Transverse colon (tissue), 4 donors: ENCODE data around the gene SDF2. TPM values are rescaled to one million over a fixed set of nuclear protein-coding genes. Genes with fewer than 3 reads are reported as not detected.

ENCODE experiments used
- DNase-seq: peaks from one replicate; pipeline ENCODE4 v3.0.0-alpha.2; 2019
- H3K27ac ChIP-seq, 4 donors: fragments of 200-600 bp; sonication (generic); 2 replicates each; pipeline ENCODE4 v1.5.1; 2016 to 2018; ENCODE audit warnings: inconsistent platforms in 4 of 4
- H3K27me3 ChIP-seq: fragments of 200-600 bp; sonication (generic); 2 replicates; pipeline ENCODE4 v1.5.1; 2017; ENCODE audit warnings: inconsistent platforms
- H3K36me3 ChIP-seq, 4 donors: fragments of 200-600 bp; sonication (generic); 2 replicates each; pipeline ENCODE4 v1.5.1; 2017 to 2019; ENCODE audit warnings: inconsistent platforms in 4 of 4
- H3K4me1 ChIP-seq, 4 donors: fragments of 200-600 bp; sonication (generic); 2 replicates each; pipeline ENCODE4 v1.5.1; 2017 to 2020; ENCODE audit warnings: inconsistent platforms in 4 of 4
- H3K4me3 ChIP-seq, 4 donors: fragments of 200-600 bp; sonication (generic); 1 replicate in 1 of 4; 2 replicates in 3 of 4; pipeline versions ENCODE4 v1.5.1 to v1.6.1; 2017 to 2019; ENCODE audit warnings: inconsistent platforms in 4 of 4
- H3K9me3 ChIP-seq, 2 donors: fragments of 200-600 bp; sonication (generic); 2 replicates each; pipeline ENCODE4 v1.5.1; 2017 to 2019; ENCODE audit warnings: inconsistent platforms in 2 of 2
- EP300 ChIP-seq: sonication (generic); formaldehyde crosslinking; IDR thresholded peaks from one replicate; pipeline ENCODE4 v1.6.1; 2017; ENCODE audit warnings: antibody characterized with exemption, low read depth
- POLR2A ChIP-seq: fragments of 450-650 bp; IDR thresholded peaks from one replicate; pipeline ENCODE4 v1.6.1; 2016; ENCODE audit warnings: antibody characterized with exemption, mild to moderate bottlenecking, moderate library complexity
- POLR2AphosphoS5 ChIP-seq, 3 donors: sonication (generic); formaldehyde crosslinking; IDR thresholded peaks; one replicate each; pipeline ENCODE4 v1.6.1; 2016; ENCODE audit warnings: antibody characterized with exemption in 3 of 3
- WGBS, 2 donors: methylation state at CpG; one replicate each; pipeline ENCODE4 v1.1.5; 2018; ENCODE audit warnings: low coverage in 1 of 2; 5-methylcytosine and 5-hydroxymethylcytosine counted together
- in situ Hi-C, 4 donors: fragments of 200-750 bp; cut with MboI; loops; one replicate each; pipeline versions ENCODE4 v1.15.0 to v1.15.1; 2017; ENCODE audit warnings: low sequenced_read_pairs in 3 of 4, low pct_ligation_motif_present in 1 of 4, low pct_unique_long_range_greater_than_20kb in 1 of 4
- intact Hi-C: fragments of 100-400 bp; cut with DNase I; formaldehyde crosslinking; loops from one replicate; pipeline ENCODE4 v1.15.1; 2023; ENCODE audit warnings: low total_unique reads
- total RNA-seq, 4 donors: library from RNA; depleted of rRNA; stranded (reverse); fragments of >200 nt; gene quantifications; one replicate each; pipeline ENCODE4 v1.1.0, GENCODE V29; 2016
- TF ChIP-seq, protein P1 (sequence below), 5 experiments: fragments of 200-600 bp in 3 of 5; fragments of 450-650 bp in 2 of 5; sonication (generic) in 3 of 5; IDR thresholded peaks; 1 replicate in 2 of 5; 2 replicates in 3 of 5; pipeline ENCODE4 v1.5.1; 2016 to 2017; ENCODE audit warnings: antibody characterized with exemption in 5 of 5, inconsistent platforms in 3 of 5, mild to moderate bottlenecking in 2 of 5, moderate library complexity in 1 of 5

Gene SDF2
- total RNA-seq, 4 donors from 2014 or later: 32.2 to 69.9 (median 49.1) TPM

DNA sequence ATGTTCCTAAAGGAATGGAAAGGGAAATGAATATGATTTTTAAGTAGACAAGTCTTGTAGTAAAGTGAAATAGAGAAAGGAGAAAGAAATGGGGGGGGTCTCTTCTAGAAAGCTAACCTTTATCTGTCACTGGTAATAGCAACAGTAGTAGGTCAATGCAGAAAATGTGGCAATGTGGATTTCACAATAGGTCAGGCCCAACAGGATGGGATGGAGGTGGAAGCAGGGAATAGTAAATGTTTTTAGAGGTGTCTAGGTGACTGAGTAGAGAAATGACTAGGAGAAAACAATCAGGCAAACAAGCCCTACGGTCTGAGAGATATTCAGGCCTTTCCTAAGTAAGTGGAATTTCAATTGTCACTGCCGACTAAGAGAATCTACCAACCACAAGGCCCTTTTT, 41.7 kb downstream of the SDF2 start:
- no peaks in the 10 kb centered on the region for H3K4me1 ChIP-seq
- WGBS, 2 donors: 79 to 86% methylated on average over 1 to 2 of the region's 2 CpGs
- DNase-seq: no peak
- intact Hi-C loops: no loop called here
- peaks cover 0 to 94% (median 44%) of the 10 kb centered on the region in 4 donors for H3K36me3 ChIP-seq
- no peaks in the 10 kb centered on the region for H3K27me3 ChIP-seq
- H3K9me3 ChIP-seq: no peaks in the 10 kb centered on the region
- H3K27ac ChIP-seq: no peak overlapping the region
- TF ChIP-seq POLR2AphosphoS5 (IDR thresholded peaks at IDR 0.05) (no peak), POLR2A (no peak), EP300 (no peak)
- TF ChIP-seq, protein P1, sequence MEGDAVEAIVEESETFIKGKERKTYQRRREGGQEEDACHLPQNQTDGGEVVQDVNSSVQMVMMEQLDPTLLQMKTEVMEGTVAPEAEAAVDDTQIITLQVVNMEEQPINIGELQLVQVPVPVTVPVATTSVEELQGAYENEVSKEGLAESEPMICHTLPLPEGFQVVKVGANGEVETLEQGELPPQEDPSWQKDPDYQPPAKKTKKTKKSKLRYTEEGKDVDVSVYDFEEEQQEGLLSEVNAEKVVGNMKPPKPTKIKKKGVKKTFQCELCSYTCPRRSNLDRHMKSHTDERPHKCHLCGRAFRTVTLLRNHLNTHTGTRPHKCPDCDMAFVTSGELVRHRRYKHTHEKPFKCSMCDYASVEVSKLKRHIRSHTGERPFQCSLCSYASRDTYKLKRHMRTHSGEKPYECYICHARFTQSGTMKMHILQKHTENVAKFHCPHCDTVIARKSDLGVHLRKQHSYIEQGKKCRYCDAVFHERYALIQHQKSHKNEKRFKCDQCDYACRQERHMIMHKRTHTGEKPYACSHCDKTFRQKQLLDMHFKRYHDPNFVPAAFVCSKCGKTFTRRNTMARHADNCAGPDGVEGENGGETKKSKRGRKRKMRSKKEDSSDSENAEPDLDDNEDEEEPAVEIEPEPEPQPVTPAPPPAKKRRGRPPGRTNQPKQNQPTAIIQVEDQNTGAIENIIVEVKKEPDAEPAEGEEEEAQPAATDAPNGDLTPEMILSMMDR (IDR thresholded peaks at IDR 0.05): no peak
- no peak overlapping the region for H3K4me3 ChIP-seq
- in situ Hi-C loops: no loop called here

DNA sequence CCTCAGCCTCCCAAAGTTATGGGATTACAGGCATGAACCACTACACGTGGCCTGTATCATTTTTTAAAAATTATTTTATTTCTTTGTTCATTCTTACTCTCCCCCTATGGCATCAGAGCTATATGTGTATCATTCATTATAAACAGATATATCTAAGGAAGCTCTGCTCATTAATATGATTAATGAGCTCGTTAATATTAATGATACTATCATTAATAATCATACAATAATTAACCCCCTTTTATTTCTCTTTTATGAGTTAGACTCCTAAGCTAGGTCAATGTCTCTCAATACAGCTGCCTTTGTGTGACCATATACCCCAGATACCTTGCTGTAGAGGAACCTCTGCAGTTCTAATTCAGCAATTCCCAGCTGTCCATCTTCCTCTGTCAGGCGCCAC, 43.2 kb downstream of the SDF2 start:
- Histone ChIP-seq H3K4me1 (no peaks in the 10 kb centered on the region), H3K9me3 (no peaks in the 10 kb centered on the region), H3K27ac (no peak overlapping the region), H3K27me3 (no peaks in the 10 kb centered on the region), H3K36me3 (peaks cover 0 to 94% (median 41%) of the 10 kb centered on the region in 4 donors), H3K4me3 (no peak overlapping the region)
- TF ChIP-seq, protein P1 (IDR thresholded peaks at IDR 0.05): no peak
- DNase-seq: no peak
- in situ Hi-C loops: loop anchor here in 2 of 4 donors (10.0 kb wide), 1 partner anchor 124 kb away; no protein-coding TSS in a partner anchor
- intact Hi-C loops: no loop called here
- 84 to 85% methylated on average over 2 to 3 of the region's 3 CpGs for WGBS, 2 donors

DNA sequence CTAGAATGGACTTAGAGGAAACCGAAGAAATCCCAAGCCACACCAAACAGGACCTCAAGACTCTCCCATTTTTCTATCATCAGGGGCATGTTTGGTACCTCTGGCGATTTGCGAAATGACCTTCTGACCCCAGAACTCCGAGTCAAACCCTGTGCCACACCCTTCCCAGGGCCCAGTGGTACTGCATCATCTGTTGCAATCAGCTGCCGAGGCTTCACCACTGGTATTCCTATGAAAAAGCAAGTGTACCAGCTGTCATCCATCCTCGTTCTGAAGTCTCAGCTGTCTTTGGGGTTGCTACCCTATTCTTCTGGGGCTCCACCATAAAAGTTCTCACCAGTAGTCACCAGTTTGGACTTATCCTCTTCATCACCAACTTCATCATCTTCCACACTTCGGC, 45.4 kb downstream of the SDF2 start:
- H3K9me3 ChIP-seq: no peaks in the 10 kb centered on the region
- H3K4me3 ChIP-seq: no peak overlapping the region
- H3K4me1 ChIP-seq: peaks cover 0 to 3% (median 0%) of the 10 kb centered on the region in 4 donors
- H3K36me3 ChIP-seq: peaks cover 0 to 72% (median 31%) of the 10 kb centered on the region in 4 donors
- H3K27me3 ChIP-seq: no peaks in the 10 kb centered on the region
- 74 to 82% methylated on average over 6 to 7 of the region's 7 CpGs for WGBS, 2 donors
- intact Hi-C loops: no loop called here
- DNase-seq: no peak
- TF ChIP-seq POLR2AphosphoS5 (IDR thresholded peaks at IDR 0.05): no peak
- TF ChIP-seq, protein P1 (IDR thresholded peaks at IDR 0.05): no peak
- no peak for TF ChIP-seq EP300
- no peak overlapping the region for H3K27ac ChIP-seq
- in situ Hi-C loops: loop anchor here in 2 of 4 donors (10.0 kb wide), 1 partner anchor 121 kb away; no protein-coding TSS in a partner anchor

DNA sequence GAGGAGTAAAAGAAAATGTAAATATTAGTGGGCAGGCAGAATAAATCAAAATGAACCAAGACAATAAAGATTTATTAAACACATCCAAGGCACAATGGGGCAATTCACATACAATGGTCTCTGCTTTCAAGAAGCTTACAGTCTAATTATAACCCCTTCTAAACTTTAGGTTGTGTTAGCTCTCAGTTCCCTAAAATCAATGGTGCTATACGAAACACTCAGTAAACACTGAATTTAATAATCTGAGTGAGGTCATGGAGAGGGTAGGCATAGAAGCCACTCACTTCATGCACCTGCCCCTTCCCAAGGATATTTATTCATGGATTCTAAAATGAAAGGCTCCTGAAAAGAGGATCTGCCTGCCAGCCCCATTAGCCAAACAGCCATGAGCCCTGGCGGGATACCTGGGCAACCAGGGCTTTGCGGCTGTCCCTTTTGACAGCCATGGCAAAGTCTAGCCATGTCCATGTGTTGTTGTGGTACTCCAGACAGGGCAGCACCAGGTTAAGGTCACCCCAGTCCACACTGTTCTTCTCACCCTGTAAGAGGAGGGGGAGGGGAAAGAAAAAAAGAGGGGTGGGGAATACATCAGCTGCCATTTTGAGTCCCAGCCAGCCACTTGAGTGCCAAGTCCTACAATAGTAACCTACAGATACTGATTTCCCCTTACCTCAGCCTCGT, 46.3 kb downstream of the SDF2 start:
- intact Hi-C loops (no loop called here), in situ Hi-C loops (loop anchor here in 2 of 4 donors (10.0 kb wide), 1 partner anchor 121 kb away; no protein-coding TSS in a partner anchor)
- Histone ChIP-seq H3K4me1 (peaks cover 0 to 3% (median 0%) of the 10 kb centered on the region in 4 donors), H3K9me3 (no peaks in the 10 kb centered on the region), H3K4me3 (no peak overlapping the region), H3K27ac (no peak overlapping the region), H3K36me3 (peaks cover 0 to 63% (median 28%) of the 10 kb centered on the region in 4 donors), H3K27me3 (no peaks in the 10 kb centered on the region)
- TF ChIP-seq EP300 (no peak), POLR2AphosphoS5 (IDR thresholded peaks at IDR 0.05) (no peak), POLR2A (no peak)
- TF ChIP-seq, protein P1 (IDR thresholded peaks at IDR 0.05): no peak
- WGBS, 2 donors: 87% methylated on average over 4 of the region's 4 CpGs; no CpG with 5 or more reads in 1 of the 2 donors
- no peak for DNase-seq
